Renal pelvis (tissue), 4 donors: Measurements from ENCODE around the gene LDHD. TPM values are rescaled to one million over a fixed set of nuclear protein-coding genes. Genes with fewer than 3 reads are reported as not detected.

ENCODE experiments used
- DNase-seq: peaks from one replicate; pipeline ENCODE4 v3.0.0-alpha.2; 2013
- polyA plus RNA-seq, 3 donors: library from polyadenylated mRNA; unstranded; fragments of 120-200 nt; gene quantifications; one replicate each; pipeline ENCODE4 v1.2.1, GENCODE V29; 2013; ENCODE audit not compliant: insufficient read length in 3 of 3

LDHD gene
- polyA plus RNA-seq, 3 donors, result 8.4 to 9.4 (median 9.1) TPM

- DNase-seq, result no peak
Measured at GRCh38 chr16:75081179-75081859, 35.3 kb downstream of the LDHD start.

GRCh38 chr16:75080205-75081029 lies 36.2 kb downstream of the LDHD start:
- no peak for DNase-seq

DNA sequence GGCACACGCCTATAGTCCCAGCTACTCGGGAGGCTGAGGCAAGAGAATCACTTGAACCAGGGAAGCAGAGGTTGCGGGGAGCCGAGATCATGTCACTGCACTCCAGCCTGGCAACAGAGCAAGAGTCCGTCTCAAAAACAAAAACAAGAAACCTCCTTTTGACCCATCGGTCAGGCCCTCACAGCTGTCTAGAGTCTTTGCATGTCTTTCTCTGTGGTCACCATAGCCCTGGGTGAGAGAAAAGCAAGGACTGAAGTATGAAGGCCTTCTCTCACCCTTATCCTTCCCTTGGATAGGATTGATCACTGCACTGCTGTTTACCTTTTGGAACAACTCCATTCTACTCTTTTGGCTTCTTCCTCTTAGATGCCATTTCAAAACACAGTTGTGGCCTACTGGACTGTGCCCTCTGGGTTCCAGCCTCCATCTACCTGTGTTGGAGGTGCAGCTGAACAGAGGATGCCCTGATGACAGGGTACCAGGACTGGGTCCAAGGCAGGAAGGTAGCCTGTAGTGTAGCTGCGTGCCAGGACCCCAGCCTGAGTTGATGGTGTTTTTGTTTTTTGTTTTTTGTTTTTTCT lies 37.1 kb downstream of the LDHD start:
- DNase-seq, result no peak

DNA sequence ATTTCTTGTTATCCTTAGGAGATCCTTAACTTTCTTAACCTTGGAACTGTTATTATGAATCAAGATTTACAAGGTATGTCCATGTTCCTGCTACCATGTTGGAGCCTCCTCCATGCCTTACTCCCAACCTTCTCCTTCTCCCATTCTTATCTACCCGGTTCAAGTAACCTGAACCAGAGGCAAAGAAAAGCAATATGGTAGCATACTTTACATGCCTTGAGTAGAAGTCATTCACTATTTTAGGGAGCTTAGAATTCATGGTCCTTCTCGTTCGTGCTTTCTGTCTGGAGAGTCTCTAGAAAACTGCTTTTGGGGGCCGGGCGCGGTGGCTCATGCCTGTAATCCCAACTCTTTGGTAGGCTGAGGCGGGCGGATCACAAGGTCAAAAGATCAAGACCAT lies 37.7 kb downstream of the LDHD start:
- no peak for DNase-seq

GRCh38 chr16:75075688-75076268 lies 40.8 kb downstream of the LDHD start:
- no peak for DNase-seq

GRCh38 chr16:75074920-75075687 lies 41.5 kb downstream of the LDHD start:
- DNase-seq, result no peak

DNA sequence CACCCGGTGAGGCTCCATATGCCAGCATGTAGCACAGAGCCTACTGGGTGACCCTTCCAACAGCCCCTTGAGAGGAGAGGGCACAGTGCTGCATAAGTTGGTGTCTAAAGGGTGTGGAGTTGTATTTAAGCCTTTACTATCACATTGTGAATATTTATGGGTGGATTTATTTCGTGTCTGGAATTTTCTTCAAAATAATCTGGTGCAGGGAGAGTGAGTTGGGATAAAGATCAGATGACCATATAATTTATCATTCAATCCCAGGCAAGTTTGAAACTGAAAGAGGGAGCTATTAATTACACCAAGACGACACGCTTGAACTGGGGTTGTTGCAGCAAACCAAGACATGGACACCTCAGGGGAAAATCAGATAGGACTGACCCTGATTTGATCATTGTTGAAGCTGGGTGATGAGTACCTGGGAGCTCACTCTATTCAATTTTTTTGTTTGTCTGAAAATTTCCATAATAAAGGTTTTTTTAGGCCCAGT lies 42.2 kb downstream of the LDHD start:
- no peak for DNase-seq

DNA sequence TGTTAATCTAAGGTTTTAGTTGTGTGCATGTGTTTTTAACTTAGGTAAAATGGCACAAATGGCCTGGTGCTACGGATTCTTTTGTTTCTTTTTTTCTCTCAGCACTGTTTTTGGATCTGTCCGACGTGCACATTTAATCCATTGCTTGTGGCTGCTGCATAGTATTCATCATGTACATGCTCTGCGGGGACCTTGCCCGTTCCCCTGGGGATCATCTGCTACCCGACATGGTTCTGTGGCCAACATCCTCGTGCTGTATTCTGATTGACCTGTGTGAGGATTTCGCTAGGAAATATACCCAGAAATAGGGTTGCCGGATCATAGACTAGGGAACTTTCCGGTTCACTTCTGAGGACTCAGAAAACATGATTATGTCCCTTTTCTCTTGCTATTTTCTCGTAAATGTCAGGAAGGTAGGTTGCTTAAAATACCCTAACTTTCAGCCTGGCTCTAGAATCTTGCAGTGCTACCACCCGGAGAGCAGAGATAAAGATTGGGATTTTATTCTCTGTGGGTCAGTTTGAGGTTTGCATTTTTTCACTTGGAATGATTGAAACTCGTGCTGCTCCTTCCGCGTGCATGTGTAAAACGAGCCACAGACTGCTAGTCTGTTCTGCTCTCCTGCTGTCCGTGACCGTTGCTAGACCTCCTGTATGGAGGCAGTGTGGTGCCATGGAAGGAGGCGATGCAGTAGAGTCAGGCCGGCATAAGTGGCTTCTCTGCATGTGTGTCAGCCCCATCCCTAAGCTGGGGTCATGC lies 42.9 kb downstream of the LDHD start:
- no peak for DNase-seq

GRCh38 chr16:75072239-75072947 lies 44.2 kb downstream of the LDHD start:
- DNase-seq, result no peak

- no peak for DNase-seq
Measured at GRCh38 chr16:75071621-75072020, 45.0 kb downstream of the LDHD start.

- no peak for DNase-seq
Measured at GRCh38 chr16:75070012-75070841, 46.4 kb downstream of the LDHD start.

DNA sequence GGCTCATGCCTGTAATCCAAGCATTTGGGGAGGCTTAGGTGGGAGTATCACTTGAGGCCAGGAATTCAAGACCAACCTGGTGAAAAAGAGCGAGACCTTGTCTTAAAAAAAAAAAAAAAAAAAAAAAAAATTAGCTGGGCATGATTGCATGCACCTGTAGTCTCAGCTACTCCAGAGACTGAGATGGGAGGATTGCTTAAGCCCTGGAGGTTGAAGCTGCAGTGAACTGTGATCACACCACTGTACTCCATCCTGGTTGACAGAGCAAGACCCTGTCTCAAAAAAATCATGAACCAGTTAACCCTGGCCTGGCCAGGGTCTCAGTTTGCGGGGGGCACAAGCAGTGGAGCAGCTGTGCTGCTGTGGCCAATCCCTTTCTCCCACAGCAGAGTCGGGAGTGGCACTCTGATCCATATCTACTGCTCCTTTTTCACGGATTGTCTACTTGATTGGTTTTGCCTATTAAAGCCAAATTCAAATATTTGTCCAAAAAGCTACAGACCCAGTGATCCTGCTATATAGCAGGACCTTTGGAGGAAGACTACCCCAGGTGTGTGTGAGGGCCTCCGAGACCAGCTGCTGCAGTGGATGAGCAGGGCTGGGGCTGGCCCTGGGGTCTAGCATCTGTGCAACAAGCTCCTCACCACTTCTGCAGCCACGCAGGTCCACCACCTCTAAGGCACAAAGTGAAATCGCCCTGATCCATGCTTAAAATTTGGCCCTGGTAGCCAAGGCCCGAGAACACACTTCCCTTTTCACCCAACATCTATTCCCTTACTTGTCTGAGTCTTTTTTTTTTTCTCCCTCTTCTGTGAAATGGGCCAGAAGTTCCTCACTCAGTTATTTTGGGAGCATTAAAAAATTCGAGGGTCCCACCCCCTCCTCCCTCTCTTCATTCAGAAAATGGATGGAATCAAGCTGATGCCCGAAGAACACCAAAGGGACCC lies 48.2 kb downstream of the LDHD start:
- no peak for DNase-seq

GRCh38 chr16:75066861-75067447 lies 49.6 kb downstream of the LDHD start:
- no peak for DNase-seq

GRCh38 chr16:75065521-75066149 lies 50.9 kb downstream of the LDHD start:
- no peak for DNase-seq

- DNase-seq, result no peak
Measured at GRCh38 chr16:75065149-75065505, 51.5 kb downstream of the LDHD start.

DNA sequence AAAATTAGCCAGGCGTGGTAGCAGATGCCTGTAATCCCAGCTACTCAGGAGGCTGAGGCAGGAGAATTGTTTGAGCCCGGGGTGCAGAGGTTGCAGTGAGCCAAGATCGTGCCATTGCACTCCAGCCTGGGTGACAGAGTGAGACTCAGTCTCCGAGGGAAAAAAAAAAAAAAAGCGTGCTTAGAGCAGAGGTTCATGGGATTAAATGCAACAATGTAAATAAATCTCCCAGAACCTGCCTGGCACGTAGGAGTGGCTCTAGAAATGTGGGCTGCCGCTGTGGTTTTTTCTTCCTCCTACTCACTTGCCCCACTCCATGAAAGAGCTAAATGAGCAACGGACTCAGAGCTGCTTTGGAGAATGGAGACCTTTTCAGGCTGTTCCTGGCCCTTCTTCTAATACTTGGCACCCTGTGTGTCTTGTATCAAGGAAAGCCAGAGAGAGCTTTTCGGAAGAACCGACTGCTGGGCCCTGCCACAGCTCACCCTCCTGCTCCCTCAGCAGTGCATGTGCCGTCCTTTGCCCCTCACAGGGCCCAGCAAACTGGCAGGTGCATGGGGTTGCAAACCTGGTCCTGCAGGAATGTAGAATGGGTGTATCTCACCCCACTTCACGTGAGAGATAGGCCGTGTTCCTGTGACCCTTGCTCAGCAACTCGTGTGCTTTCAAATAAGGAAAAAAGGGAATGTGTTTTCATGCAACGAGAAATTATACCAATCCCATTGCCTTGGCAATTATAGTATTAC lies 52.0 kb downstream of the LDHD start:
- DNase-seq, result no peak
